Testis (tissue), 2 donors: Measurements from ENCODE around the gene OST4.

Experiments
- POLR2A ChIP-seq: fragments of 450-650 bp; IDR thresholded peaks from one replicate; pipeline ENCODE4 v1.6.1; 2017; ENCODE audit warnings: antibody characterized with exemption, mild to moderate bottlenecking, moderate library complexity
- TF ChIP-seq, protein P1 (sequence below), 3 experiments: fragments of 450-650 bp in 2 of 3; fragments of 200-600 bp in 1 of 3; sonication (generic) in 1 of 3; IDR thresholded peaks; one replicate each; pipeline ENCODE4 v1.5.1; 2016 to 2019; ENCODE audit warnings: antibody characterized with exemption in 3 of 3, mild to moderate bottlenecking in 2 of 3, moderate library complexity in 1 of 3

DNA sequence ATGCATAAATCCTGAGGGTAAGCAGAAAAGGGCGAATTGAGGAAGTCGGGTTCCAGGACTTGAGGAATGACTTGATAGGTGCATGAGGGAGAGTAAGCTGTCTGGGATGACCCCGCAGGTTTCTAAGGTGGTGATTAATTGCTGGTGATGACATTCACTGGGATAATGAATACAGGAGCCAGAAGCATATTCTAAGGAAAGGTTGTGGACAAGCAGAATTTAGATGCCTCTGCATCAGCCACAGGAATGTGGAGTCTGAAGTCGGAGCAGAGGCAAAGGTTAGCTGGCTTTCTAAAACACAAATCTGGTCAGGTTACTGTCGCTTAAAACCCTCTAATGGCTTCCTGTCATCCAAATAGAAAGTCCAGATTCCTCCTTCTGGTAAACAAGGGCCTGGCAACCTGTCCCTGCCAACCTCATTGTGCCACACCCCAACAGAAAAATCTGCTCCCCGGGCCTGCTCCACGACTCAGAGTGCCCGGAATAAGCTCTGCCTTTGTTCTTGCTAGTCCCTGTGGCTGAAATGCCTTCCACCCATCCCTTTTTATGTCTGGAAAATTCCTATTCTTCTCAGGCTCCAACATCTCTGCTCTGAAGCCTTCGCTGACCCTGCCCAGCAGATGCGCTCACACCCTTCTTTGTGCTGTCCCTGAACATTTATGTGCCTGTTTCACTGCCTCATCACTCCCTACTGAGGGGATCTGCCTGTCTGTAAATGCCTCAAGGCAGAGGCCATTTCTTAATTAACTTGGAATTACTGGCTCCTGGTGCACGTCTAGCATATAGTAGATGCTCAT is 50.0 kb downstream of the OST4 start:
- TF ChIP-seq, protein P1, sequence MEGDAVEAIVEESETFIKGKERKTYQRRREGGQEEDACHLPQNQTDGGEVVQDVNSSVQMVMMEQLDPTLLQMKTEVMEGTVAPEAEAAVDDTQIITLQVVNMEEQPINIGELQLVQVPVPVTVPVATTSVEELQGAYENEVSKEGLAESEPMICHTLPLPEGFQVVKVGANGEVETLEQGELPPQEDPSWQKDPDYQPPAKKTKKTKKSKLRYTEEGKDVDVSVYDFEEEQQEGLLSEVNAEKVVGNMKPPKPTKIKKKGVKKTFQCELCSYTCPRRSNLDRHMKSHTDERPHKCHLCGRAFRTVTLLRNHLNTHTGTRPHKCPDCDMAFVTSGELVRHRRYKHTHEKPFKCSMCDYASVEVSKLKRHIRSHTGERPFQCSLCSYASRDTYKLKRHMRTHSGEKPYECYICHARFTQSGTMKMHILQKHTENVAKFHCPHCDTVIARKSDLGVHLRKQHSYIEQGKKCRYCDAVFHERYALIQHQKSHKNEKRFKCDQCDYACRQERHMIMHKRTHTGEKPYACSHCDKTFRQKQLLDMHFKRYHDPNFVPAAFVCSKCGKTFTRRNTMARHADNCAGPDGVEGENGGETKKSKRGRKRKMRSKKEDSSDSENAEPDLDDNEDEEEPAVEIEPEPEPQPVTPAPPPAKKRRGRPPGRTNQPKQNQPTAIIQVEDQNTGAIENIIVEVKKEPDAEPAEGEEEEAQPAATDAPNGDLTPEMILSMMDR (IDR thresholded peaks at IDR 0.05), result no peak
- no peak for TF ChIP-seq POLR2A
